Fibroblast of mammary gland (primary cell): Measurements from ENCODE around the gene GLTPD2.

Experiments
- DNase-seq: peaks from one replicate; pipeline ENCODE4 v3.0.0-alpha.2; 2010; ENCODE audit warnings: low read depth
- H3K4me3 ChIP-seq: 2 replicates; pipeline ENCODE4 v1.5.1; 2011; ENCODE audit warnings: low read depth, mild to moderate bottlenecking, low read length, moderate library complexity; ENCODE audit not compliant: control insufficient read depth
- TF ChIP-seq, protein P1 (sequence below): conservative IDR thresholded peaks from 2 replicates; pipeline ENCODE4 v1.5.1; 2011; ENCODE audit warnings: low read depth, low read length, inconsistent platforms; ENCODE audit not compliant: control insufficient read depth, insufficient read depth

GLTPD2 gene

DNA sequence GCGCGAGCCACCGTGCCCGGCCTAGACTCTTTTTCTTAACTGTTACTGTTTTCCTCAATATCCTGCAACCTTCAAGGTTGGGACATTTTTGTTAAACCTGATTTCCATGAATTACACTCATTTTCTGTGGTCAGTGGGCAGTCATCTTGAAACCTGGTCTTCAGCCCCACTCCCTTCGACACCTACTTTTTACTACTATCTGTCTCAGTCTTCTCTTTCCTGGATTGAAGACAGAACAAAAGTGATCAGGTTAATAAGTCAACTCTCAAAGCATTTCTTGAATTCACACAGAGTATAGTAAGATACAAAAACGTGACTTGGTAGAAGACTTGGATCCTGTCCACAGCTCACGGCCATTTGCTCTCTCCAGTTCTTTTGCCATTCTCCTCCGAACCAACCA, 50.5 kb downstream of the GLTPD2 start:
- DNase-seq: no peak
- TF ChIP-seq, protein P1, sequence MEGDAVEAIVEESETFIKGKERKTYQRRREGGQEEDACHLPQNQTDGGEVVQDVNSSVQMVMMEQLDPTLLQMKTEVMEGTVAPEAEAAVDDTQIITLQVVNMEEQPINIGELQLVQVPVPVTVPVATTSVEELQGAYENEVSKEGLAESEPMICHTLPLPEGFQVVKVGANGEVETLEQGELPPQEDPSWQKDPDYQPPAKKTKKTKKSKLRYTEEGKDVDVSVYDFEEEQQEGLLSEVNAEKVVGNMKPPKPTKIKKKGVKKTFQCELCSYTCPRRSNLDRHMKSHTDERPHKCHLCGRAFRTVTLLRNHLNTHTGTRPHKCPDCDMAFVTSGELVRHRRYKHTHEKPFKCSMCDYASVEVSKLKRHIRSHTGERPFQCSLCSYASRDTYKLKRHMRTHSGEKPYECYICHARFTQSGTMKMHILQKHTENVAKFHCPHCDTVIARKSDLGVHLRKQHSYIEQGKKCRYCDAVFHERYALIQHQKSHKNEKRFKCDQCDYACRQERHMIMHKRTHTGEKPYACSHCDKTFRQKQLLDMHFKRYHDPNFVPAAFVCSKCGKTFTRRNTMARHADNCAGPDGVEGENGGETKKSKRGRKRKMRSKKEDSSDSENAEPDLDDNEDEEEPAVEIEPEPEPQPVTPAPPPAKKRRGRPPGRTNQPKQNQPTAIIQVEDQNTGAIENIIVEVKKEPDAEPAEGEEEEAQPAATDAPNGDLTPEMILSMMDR: no peak
- no peak overlapping the region for H3K4me3 ChIP-seq
